ENCODE results near the gene PI4KA. TPM values are rescaled to one million over a fixed set of nuclear protein-coding genes. Genes with fewer than 3 reads are reported as not detected.

The PI4KA gene
- total RNA-seq, 2 experiments from 2014 or later: 46.9 to 95.7 TPM

GRCh38 chr22:20741008-20741633 lies 117.5 kb downstream of the PI4KA start:
- TF ChIP-seq EZH2phosphoT487 (IDR thresholded peaks at IDR 0.05; ENCODE audit: borderline replicate concordance, low read depth, low read length): no peak
- no peak for TF ChIP-seq CTCF (conservative IDR thresholded peaks at IDR 0.05; ENCODE audit: low read length)
- CTCF ChIA-PET (ENCODE audit: unreplicated experiment): no interaction called here
- H3K4me2 ChIP-seq (ENCODE audit: low read length): no peak overlapping the region
- H3K9me3 ChIP-seq (ENCODE audit: low read length): no peaks in the 10 kb centered on the region
- BruUV-seq (replicated peaks): no TSS peak
- no peaks in the 10 kb centered on the region for H3K4me1 ChIP-seq (ENCODE audit: insufficient read depth, low read length, poor library complexity, severe bottlenecking)
- no peaks in the 10 kb centered on the region for H3K79me2 ChIP-seq (ENCODE audit: insufficient read depth, low read depth, low read length)
- no peak overlapping the region for H3K27ac ChIP-seq (ENCODE audit: low read depth, low read length, poor library complexity, severe bottlenecking)
- intact Hi-C loops (cut with micrococcal nuclease; ENCODE audit: unreplicated experiment): loop anchor here (2.0 to 5.0 kb wide), 2 partner anchors 39 to 134 kb away; no protein-coding TSS in a partner anchor
- H3K36me3 ChIP-seq (ENCODE audit: insufficient read depth, low read length): peaks cover 55% of the 10 kb centered on the region
- H2AFZ ChIP-seq (ENCODE audit: low read length): no peak overlapping the region
- no peak for DNase-seq (ENCODE audit: low spot score)
- no peak overlapping the region for H3K4me3 ChIP-seq (ENCODE audit: low read depth, low read length, poor library complexity, severe bottlenecking)
- no peaks in the 10 kb centered on the region for H3K9me2 ChIP-seq (ENCODE audit: insufficient read depth, low read length)
- H4K20me1 ChIP-seq (ENCODE audit: insufficient read depth, low read length): no peaks in the 10 kb centered on the region
- POLR2A ChIA-PET: interaction anchor here (0.5 to 0.7 kb wide), 3 partner anchors 15 to 782 kb away, joined by 3 to 4 read pairs (median 4); no protein-coding TSS in a partner anchor

- Histone ChIP-seq H3K9me3 (ENCODE audit: low read length) (no peaks in the 10 kb centered on the region), H3K4me2 (ENCODE audit: low read length) (no peak overlapping the region), H3K4me3 (ENCODE audit: low read depth, low read length, poor library complexity, severe bottlenecking) (no peak overlapping the region), H3K36me3 (ENCODE audit: insufficient read depth, low read length) (peaks cover 51% of the 10 kb centered on the region), H3K9me2 (ENCODE audit: insufficient read depth, low read length) (no peaks in the 10 kb centered on the region), H3K79me2 (ENCODE audit: insufficient read depth, low read depth, low read length) (no peaks in the 10 kb centered on the region), H2AFZ (ENCODE audit: low read length) (no peak overlapping the region), H3K4me1 (ENCODE audit: insufficient read depth, low read length, poor library complexity, severe bottlenecking) (no peaks in the 10 kb centered on the region), H3K27ac (ENCODE audit: low read depth, low read length, poor library complexity, severe bottlenecking) (no peak overlapping the region), H4K20me1 (ENCODE audit: insufficient read depth, low read length) (no peaks in the 10 kb centered on the region)
- no peak for DNase-seq (ENCODE audit: low spot score)
- intact Hi-C loops (cut with micrococcal nuclease; ENCODE audit: unreplicated experiment): loop anchor here (2.0 to 5.0 kb wide), 2 partner anchors 38 to 134 kb away; no protein-coding TSS in a partner anchor
- ChIA-PET CTCF (ENCODE audit: unreplicated experiment) (no interaction called here), POLR2A (interaction anchor here (0.5 to 0.7 kb wide), 3 partner anchors 16 to 782 kb away, joined by 3 to 4 read pairs (median 4); no protein-coding TSS in a partner anchor)
- TF ChIP-seq CTCF (conservative IDR thresholded peaks at IDR 0.05; ENCODE audit: low read length) (no peak), EZH2phosphoT487 (IDR thresholded peaks at IDR 0.05; ENCODE audit: borderline replicate concordance, low read depth, low read length) (no peak)
- no TSS peak for BruUV-seq (replicated peaks)
Measured at GRCh38 chr22:20740222-20740951, 118.2 kb downstream of the PI4KA start.

All from OCI-LY7 (cell line).